ENCODE data around the gene PGLYRP2.

Gene PGLYRP2

GRCh38 chr19:15453906-15454860, 25.1 kb downstream of the PGLYRP2 start:
- DNase-seq = no peak

GRCh38 chr19:15453091-15453578, 26.2 kb downstream of the PGLYRP2 start:
- DNase-seq = no peak

- no peak for DNase-seq
These were observed 26.9 kb downstream of the PGLYRP2 start for GRCh38 chr19:15452111-15453047.

- no peak for DNase-seq
These were observed 28.8 kb downstream of the PGLYRP2 start for GRCh38 chr19:15450528-15450890.

- DNase-seq = no peak
These were observed 29.4 kb downstream of the PGLYRP2 start, which contains the start of gene WIZ for GRCh38 chr19:15449620-15450527. WIZ (minus strand) TSS chr19:15449956; CDS start chr19:15448307, 1,649 bp downstream.

GRCh38 chr19:15448778-15449619, 30.3 kb downstream of the PGLYRP2 start:
- DNase-seq = no peak

DNA sequence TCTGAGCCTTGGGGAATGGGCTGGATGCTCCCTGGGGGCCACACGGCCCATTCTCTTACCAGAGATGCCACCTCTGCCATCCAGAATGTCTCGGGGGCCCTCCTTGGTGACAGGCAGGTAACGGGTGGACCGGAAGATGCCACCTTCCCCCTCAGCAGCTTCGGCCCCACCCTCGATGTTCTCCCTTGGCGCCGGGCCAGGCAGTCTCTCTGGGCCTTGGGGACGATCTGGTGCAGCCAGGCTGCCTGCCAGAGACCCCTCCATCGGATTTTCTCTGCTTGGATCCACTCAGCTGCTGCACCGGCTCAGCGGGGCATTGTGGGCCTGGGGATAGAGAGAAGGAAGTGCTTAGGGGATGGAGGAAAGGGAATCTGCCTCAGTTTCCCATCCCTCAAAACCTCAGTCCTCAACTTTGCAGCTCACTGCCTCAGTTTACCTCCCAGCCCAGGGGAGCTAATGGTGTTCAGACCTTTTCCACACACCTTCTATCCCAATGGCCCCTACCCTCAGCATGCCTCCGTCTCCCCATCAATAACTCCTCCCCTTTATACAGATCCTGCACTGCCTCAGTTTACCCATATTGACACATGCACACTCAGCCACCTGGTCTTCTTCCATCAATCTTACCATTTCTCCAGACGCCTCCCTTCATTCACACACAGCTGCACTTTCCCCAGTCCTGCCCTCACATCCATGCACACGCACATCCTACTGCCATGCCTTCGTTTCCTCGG, 31.1 kb downstream of the PGLYRP2 start:
- no peak for DNase-seq

GRCh38 chr19:15447057-15447456, 32.2 kb downstream of the PGLYRP2 start:
- no peak for DNase-seq

GRCh38 chr19:15445807-15446376, 33.4 kb downstream of the PGLYRP2 start:
- DNase-seq = no peak

GRCh38 chr19:15445227-15445605, 34.1 kb downstream of the PGLYRP2 start:
- no peak for DNase-seq

DNA sequence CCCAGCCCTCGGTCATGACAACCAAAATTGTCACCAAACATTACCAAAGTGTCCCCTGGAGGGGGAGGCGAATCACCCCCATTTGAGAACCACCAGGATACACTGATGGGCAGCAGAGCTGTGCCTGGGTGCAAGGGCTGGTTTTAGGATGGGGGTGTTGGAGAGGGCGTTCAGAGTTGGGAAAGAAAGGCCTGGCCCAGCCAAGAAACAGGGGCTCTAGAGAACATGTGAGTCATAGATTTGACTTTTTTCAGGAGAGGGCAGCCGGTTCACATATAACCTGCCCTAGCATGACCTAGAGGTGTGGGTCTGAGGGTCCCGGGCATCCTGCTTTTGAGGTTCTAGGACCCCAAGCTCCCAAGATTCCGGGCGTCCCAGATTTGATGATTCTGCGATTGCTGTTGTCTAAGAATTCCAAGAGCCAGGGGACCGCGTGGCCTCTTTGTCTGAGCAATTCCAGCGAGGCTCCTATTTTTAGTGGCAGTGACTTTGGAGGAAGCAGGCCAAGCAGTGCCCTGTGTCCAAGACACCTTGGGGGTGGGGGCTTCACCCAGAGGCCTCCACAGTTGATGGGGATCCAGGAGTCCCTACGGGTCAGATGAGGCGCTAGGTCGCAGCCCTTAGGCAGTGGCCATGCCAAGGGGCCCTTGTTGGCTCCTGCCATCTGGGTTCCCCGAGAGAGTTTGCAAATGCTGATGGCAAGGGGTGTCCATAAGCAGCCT, 34.6 kb downstream of the PGLYRP2 start:
- no peak for DNase-seq

- DNase-seq = no peak
These were observed 35.5 kb downstream of the PGLYRP2 start for GRCh38 chr19:15443838-15444237.

DNA sequence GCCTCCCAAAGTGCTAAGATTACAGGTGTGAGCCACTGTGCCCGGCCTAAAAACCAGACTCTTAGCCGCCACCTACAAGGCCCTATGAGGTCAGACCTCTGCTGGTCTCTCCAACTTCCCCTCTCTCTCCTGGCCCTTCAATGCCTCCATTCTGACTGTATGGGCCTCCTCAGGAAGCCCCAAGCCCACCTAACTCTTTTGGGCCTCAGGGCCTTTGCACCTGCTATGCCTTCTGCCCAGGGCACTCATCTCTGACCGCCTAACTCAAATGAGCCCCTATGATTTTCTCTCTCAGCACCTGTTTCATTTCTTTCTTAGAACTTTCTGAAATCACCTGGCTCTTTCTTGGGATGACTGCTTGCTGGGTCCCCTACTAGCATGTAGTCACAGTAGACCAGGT, 36.0 kb downstream of the PGLYRP2 start:
- DNase-seq = no peak

GRCh38 chr19:15442142-15442920, 37.0 kb downstream of the PGLYRP2 start:
- DNase-seq = no peak

GRCh38 chr19:15441317-15441716, 38.0 kb downstream of the PGLYRP2 start:
- DNase-seq = no peak

GRCh38 chr19:15439821-15440641, 39.3 kb downstream of the PGLYRP2 start:
- DNase-seq = no peak

- no peak for DNase-seq
These were observed 40.1 kb downstream of the PGLYRP2 start for GRCh38 chr19:15439078-15439799.
